Lower leg skin (tissue), 4 donors: ENCODE results near the gene LDAH. TPM values are rescaled to one million over a fixed set of nuclear protein-coding genes. Genes with fewer than 3 reads are reported as not detected.

ENCODE experiments used
- DNase-seq, 2 donors: peaks; one replicate each; pipeline ENCODE4 v3.0.0-alpha.2; 2019; ENCODE audit warnings: low spot score in 2 of 2
- H3K4me3 ChIP-seq: fragments of 200-600 bp; sonication (generic); 2 replicates; pipeline ENCODE4 v1.5.1; 2017; ENCODE audit warnings: mild to moderate bottlenecking, low read depth; ENCODE audit not compliant: poor library complexity, severe bottlenecking
- POLR2A ChIP-seq, 2 donors: fragments of 450-650 bp; IDR thresholded peaks; one replicate each; pipeline ENCODE4 v1.6.1; 2016 to 2017; ENCODE audit warnings: antibody characterized with exemption in 2 of 2, mild to moderate bottlenecking in 1 of 2, moderate library complexity in 1 of 2
- WGBS, 2 donors: methylation state at CpG; one replicate each; pipeline ENCODE4 v1.1.5; 2018; 5-methylcytosine and 5-hydroxymethylcytosine counted together
- intact Hi-C: fragments of 100-400 bp; cut with DNase I; formaldehyde crosslinking; loops from one replicate; pipeline ENCODE4 v1.15.0; 2023; ENCODE audit warnings: low total_unique reads
- total RNA-seq, 4 donors: library from RNA; depleted of rRNA; stranded (reverse); fragments of >200 nt; gene quantifications; one replicate each; pipeline ENCODE4 v1.1.0, GENCODE V29; 2016
- TF ChIP-seq, protein P1 (sequence below), 3 donors: fragments of 450-650 bp; IDR thresholded peaks; one replicate each; pipeline ENCODE4 v1.5.1; 2016; ENCODE audit warnings: antibody characterized with exemption in 3 of 3, mild to moderate bottlenecking in 3 of 3, moderate library complexity in 2 of 3

Gene LDAH
- total RNA-seq, 4 donors from 2014 or later, result 8.5 to 16.2 (median 11.6) TPM

- H3K4me3 ChIP-seq, result no peak overlapping the region
- no peak for DNase-seq
- TF ChIP-seq, protein P1, sequence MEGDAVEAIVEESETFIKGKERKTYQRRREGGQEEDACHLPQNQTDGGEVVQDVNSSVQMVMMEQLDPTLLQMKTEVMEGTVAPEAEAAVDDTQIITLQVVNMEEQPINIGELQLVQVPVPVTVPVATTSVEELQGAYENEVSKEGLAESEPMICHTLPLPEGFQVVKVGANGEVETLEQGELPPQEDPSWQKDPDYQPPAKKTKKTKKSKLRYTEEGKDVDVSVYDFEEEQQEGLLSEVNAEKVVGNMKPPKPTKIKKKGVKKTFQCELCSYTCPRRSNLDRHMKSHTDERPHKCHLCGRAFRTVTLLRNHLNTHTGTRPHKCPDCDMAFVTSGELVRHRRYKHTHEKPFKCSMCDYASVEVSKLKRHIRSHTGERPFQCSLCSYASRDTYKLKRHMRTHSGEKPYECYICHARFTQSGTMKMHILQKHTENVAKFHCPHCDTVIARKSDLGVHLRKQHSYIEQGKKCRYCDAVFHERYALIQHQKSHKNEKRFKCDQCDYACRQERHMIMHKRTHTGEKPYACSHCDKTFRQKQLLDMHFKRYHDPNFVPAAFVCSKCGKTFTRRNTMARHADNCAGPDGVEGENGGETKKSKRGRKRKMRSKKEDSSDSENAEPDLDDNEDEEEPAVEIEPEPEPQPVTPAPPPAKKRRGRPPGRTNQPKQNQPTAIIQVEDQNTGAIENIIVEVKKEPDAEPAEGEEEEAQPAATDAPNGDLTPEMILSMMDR (IDR thresholded peaks at IDR 0.05), result no peak
- no peak for TF ChIP-seq POLR2A (IDR thresholded peaks at IDR 0.05)
- 61 to 75% methylated on average over 4 of the region's 4 CpGs for WGBS, 2 donors
- intact Hi-C loops, result no loop called here
Measured at GRCh38 chr2:20728114-20728758, 94.7 kb downstream of the LDAH start.

DNA sequence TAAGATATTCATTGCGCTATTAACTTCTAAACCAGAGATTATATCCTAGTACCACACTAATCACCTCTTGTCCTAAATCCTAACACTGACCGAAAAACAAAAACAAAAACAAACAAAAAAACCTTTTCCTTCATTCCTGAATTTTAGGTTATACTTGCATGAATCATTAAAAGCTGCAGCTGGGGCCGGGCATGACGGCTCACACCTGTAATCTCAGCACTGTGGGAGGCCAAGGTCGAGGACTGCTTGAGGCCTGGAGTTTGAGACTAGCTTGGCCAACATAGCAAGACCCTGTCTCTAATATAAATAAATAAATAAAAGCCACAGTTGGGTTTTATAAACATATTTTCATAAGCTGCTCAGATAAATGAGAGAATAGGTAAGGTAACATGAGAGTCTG, 96.0 kb downstream of the LDAH start:
- intact Hi-C loops, result no loop called here
- H3K4me3 ChIP-seq, result no peak overlapping the region
- 96 to 98% methylated on average over 5 of the region's 5 CpGs for WGBS, 2 donors
- TF ChIP-seq, protein P1 (IDR thresholded peaks at IDR 0.05), result no peak
- TF ChIP-seq POLR2A (IDR thresholded peaks at IDR 0.05), result no peak
- DNase-seq, result no peak

DNA sequence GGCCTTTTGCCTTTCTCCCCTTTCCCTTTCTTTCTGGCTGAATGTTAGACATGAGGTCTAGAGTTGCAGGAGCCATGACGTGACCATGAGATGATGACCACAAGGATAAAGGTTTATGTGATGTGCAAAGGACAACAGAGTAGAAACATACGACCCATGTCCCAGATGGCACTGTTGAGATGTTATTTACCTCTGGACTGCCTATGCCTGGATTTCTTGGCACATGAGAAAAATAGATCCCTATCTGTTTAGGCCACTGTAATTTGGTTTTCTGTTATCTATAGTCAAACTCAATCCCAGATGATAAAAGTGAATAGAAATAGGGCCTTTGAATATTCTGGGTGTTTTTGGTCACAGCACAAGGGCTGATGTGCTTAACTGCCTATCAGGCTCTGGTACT, 97.1 kb downstream of the LDAH start:
- no peak for TF ChIP-seq POLR2A (IDR thresholded peaks at IDR 0.05)
- TF ChIP-seq, protein P1 (IDR thresholded peaks at IDR 0.05), result no peak
- no peak for DNase-seq
- H3K4me3 ChIP-seq, result no peak overlapping the region
- intact Hi-C loops, result no loop called here
- 88 to 100% methylated on average over 2 of the region's 2 CpGs for WGBS, 2 donors

DNA sequence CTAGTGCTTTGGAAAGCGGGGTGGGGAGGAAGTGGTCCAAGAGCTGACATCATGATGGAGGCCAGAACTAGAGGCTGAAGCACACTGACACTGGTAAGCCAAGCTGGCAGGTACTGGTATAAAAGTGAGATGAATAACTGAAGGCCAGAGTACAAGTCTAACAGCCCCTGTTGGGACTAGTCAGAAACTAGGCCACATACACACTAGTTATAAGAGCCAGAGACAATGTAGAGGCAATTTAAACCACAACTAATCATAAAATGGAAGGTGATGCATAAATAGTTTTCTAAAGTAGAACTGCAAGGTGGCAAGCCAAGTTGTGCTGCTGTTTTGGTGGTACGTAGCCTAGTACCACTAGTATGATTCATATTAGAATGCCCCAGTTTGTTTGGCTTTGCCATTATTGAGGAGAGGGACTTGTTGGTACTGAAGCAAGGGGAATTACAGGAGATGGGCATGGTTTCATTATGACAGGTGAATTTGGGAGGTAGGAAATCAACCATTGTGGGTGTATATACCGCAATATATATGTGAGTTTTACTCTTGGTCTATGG, 98.3 kb downstream of the LDAH start:
- intact Hi-C loops, result no loop called here
- no peak for TF ChIP-seq POLR2A (IDR thresholded peaks at IDR 0.05)
- TF ChIP-seq, protein P1 (IDR thresholded peaks at IDR 0.05), result no peak
- WGBS, 2 donors, result 94 to 98% methylated on average over 3 of the region's 3 CpGs

DNA sequence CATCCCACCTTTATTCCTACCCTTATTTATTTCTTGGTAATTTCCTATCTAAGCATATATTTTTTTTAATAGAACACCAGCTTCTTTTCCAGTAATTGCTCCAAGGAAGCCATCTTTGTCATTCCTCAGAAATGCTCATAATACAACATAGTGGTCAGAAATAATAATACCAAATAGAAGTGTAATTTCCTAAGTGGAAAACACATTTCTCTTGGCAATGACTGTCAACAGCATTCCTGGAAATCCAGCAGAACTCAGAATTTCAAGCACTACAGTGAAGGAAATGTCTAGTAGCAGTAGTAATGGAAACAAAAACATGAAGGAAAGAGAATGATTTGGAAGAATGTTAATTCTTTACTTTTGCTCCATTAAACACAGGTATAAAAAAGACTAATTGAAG, 99.4 kb downstream of the LDAH start:
- TF ChIP-seq, protein P1 (IDR thresholded peaks at IDR 0.05), result no peak
- TF ChIP-seq POLR2A (IDR thresholded peaks at IDR 0.05), result no peak
- intact Hi-C loops, result no loop called here
- no peak for DNase-seq
- H3K4me3 ChIP-seq, result no peak overlapping the region

More for the DNA sequence above, 98.3 kb downstream of the LDAH start:
- no peak overlapping the region for H3K4me3 ChIP-seq
- no peak for DNase-seq
